Measurements from ENCODE around the gene GATA2.

DNA sequence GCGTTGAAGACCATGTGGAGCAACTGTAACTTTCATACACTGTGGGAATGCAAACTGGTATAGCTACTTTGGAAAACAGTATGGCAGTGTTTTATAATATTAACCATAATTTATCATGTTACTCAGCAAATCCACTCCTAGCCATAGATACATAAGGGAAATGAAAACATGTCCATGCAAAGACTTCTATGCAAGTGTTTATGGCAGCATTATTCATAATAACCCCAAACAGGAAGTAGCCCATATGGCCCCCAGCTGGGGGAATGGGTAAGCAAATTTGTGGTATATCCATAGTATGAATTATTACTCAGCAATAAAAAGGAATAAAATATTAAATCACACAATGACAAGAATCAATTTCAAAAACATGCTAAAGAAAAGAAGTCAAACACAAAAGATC, 23.0 kb upstream of the GATA2 start:
- no peak for TF ChIP-seq ZNF274 (IDR thresholded peaks at IDR 0.05; ENCODE audit: low read depth, low read length)
- TF ChIP-seq YY1 (IDR thresholded peaks at IDR 0.05; ENCODE audit: insufficient read depth, insufficient read length), result no peak
